GM23338 (cell line): ENCODE results near the gene VPS41. TPM values are rescaled to one million over a fixed set of nuclear protein-coding genes. Genes with fewer than 3 reads are reported as not detected.
A peak's percentile ranks its signal among the peaks of the same experiment; 100 is the strongest.

Experiments used
- ATAC-seq: fragments of 200-7000 bp; cut with Tn5 transposase; 3 replicates; pipeline ENCODE4 v1.9.1; 2020
- DNase-seq: peaks from one replicate; pipeline ENCODE4 v3.0.0-alpha.2; 2015; ENCODE audit warnings: low spot score
- H2AFZ ChIP-seq: fragments of 200-600 bp; sonication (generic); 2 replicates; pipeline ENCODE4 v1.8.0; 2016; ENCODE audit warnings: antibody characterized with exemption, mild to moderate bottlenecking, moderate library complexity
- H3F3A ChIP-seq: fragments of 200-600 bp; sonication (generic); replicated peaks from 2 replicates; pipeline ENCODE4 v1.8.0; 2017; ENCODE audit warnings: antibody characterized with exemption, mixed run types, low read depth
- H3K27ac ChIP-seq: fragments of 200-600 bp; sonication (generic); 2 replicates; pipeline ENCODE4 v1.6.1; 2016; ENCODE audit warnings: low read depth
- H3K27me3 ChIP-seq: fragments of 200-600 bp; sonication (generic); 2 replicates; pipeline ENCODE4 v1.8.0; 2016; ENCODE audit warnings: mild to moderate bottlenecking, mixed run types, moderate library complexity; ENCODE audit not compliant: insufficient read depth
- H3K36me3 ChIP-seq: fragments of 200-600 bp; sonication (generic); 2 replicates; pipeline ENCODE4 v1.8.0; 2016; ENCODE audit warnings: mild to moderate bottlenecking; ENCODE audit not compliant: insufficient read depth
- H3K4me1 ChIP-seq: fragments of 200-600 bp; sonication (generic); 2 replicates; pipeline ENCODE4 v1.8.0; 2016; ENCODE audit warnings: mild to moderate bottlenecking, moderate library complexity; ENCODE audit not compliant: insufficient read depth
- H3K4me2 ChIP-seq: fragments of 200-600 bp; sonication (generic); 2 replicates; pipeline ENCODE4 v1.7.1; 2017; ENCODE audit warnings: mixed run types
- H3K4me3 ChIP-seq: fragments of 200-600 bp; sonication (generic); 2 replicates; pipeline ENCODE4 v1.6.1; 2016; ENCODE audit warnings: mixed run types
- H3K79me2 ChIP-seq: fragments of 200-600 bp; sonication (generic); replicated peaks from 2 replicates; pipeline ENCODE4 v1.8.0; 2017; ENCODE audit warnings: mild to moderate bottlenecking; ENCODE audit not compliant: insufficient read depth
- H3K9me2 ChIP-seq: fragments of 200-600 bp; sonication (generic); 2 replicates; pipeline ENCODE4 v1.8.0; 2017; ENCODE audit not compliant: insufficient read depth
- H4K20me1 ChIP-seq: fragments of 200-600 bp; sonication (generic); replicated peaks from 2 replicates; pipeline ENCODE4 v1.8.0; 2017; ENCODE audit warnings: mild to moderate bottlenecking; ENCODE audit not compliant: insufficient read depth
- H3K27ac Mint-ChIP-seq: 2 replicates; pipeline ENCODE4 v1.8.0; 2020; ENCODE audit warnings: inconsistent platforms, mild to moderate bottlenecking, moderate library complexity, mixed read lengths
- H3K27me3 Mint-ChIP-seq: 3 replicates; pipeline ENCODE4 v1.8.0; 2022; ENCODE audit warnings: low read depth, mild to moderate bottlenecking, moderate library complexity, mixed read lengths, inconsistent platforms; ENCODE audit not compliant: insufficient read depth, poor library complexity
- H3K36me3 Mint-ChIP-seq: 3 replicates; pipeline ENCODE4 v1.8.0; 2021; ENCODE audit warnings: low read depth, mild to moderate bottlenecking, inconsistent platforms, moderate library complexity, mixed read lengths
- H3K4me1 Mint-ChIP-seq: 3 replicates; pipeline ENCODE4 v1.8.0; 2020; ENCODE audit warnings: mild to moderate bottlenecking, inconsistent platforms, mixed read lengths
- H3K4me3 Mint-ChIP-seq: 3 replicates; pipeline ENCODE4 v1.8.0; 2021; ENCODE audit warnings: moderate library complexity, mild to moderate bottlenecking, inconsistent platforms, mixed read lengths
- H3K9me3 Mint-ChIP-seq: 3 replicates; pipeline ENCODE4 v1.8.0; 2020; ENCODE audit warnings: moderate library complexity, mild to moderate bottlenecking, inconsistent platforms, mixed read lengths
- CREB1 ChIP-seq: fragments of 250-450 bp; sonication (Bioruptor Pico); IDR thresholded peaks from 2 replicates; pipeline ENCODE4 v1.5.0; 2020; ENCODE audit warnings: low read depth, mild to moderate bottlenecking, moderate library complexity
- NANOG ChIP-seq: IDR thresholded peaks from 2 replicates; pipeline ENCODE4 v1.6.1; 2016; ENCODE audit warnings: antibody characterized with exemption, borderline replicate concordance
- STAT1 ChIP-seq: IDR thresholded peaks from one replicate; pipeline ENCODE4 v1.6.1; 2016; ENCODE audit warnings: antibody characterized with exemption; ENCODE audit not compliant: unreplicated experiment
- ZNF331 ChIP-seq: fragments of 250-450 bp; sonication (Bioruptor Pico); IDR thresholded peaks from 2 replicates; pipeline ENCODE4 v1.5.0; 2020; ENCODE audit warnings: low read depth, mild to moderate bottlenecking, moderate library complexity
- polyA plus RNA-seq: library from polyadenylated mRNA; unstranded; fragments of >200 nt; fragmentation: Nextera tagmentation; extraction: Ambion mirVana; gene quantifications from 2 replicates; pipeline ENCODE4 v1.2.1, GENCODE V29; 2016
- total RNA-seq: library from RNA; depleted of rRNA; stranded (reverse); fragments of >200 nt; shearing (Covaris generic); gene quantifications from 2 replicates; pipeline ENCODE4 v1.2.3, GENCODE V29; 2014
- TF ChIP-seq, protein P1 (sequence below): fragments of 250-450 bp; sonication (Bioruptor Pico); IDR thresholded peaks from 2 replicates; pipeline ENCODE4 v1.5.0; 2020; ENCODE audit warnings: mild to moderate bottlenecking, moderate library complexity

VPS41 gene
- total and polyA plus RNA-seq, 2 experiments from 2014 or later, result 20.2 to 41.2 TPM

DNA sequence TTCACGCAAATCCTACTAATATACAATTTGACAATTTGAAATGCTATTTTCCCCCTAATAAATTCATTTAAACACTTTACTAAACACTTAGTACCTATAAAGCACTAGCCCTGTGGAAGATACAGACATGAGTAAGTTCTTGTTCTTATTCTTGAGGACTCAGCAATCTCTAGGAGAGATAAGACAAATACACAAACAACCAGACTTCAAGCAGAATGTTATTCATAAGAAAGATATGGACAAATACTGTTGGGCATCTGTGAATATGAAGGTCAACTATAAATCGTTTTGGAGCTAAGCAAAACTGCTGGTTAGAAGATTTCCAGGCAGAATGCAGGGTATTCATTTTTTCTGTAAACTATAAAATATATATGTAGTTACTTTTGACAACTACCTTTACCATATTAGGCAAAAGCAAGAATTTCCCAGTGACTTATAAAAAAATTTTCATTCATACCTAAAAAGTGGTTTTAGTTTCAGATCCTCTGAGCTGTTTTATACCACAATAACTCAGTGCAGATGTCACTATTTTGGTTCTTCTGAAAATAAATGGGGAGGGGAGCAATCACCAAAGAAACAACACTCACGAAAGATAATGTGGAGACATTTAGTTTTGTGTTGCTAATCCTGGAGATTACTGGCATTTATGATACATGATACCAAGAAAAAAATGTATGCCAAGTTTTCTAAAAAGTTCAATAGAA lies 3.8 kb downstream of the VPS41 start (continued):
- TF ChIP-seq, protein P1, sequence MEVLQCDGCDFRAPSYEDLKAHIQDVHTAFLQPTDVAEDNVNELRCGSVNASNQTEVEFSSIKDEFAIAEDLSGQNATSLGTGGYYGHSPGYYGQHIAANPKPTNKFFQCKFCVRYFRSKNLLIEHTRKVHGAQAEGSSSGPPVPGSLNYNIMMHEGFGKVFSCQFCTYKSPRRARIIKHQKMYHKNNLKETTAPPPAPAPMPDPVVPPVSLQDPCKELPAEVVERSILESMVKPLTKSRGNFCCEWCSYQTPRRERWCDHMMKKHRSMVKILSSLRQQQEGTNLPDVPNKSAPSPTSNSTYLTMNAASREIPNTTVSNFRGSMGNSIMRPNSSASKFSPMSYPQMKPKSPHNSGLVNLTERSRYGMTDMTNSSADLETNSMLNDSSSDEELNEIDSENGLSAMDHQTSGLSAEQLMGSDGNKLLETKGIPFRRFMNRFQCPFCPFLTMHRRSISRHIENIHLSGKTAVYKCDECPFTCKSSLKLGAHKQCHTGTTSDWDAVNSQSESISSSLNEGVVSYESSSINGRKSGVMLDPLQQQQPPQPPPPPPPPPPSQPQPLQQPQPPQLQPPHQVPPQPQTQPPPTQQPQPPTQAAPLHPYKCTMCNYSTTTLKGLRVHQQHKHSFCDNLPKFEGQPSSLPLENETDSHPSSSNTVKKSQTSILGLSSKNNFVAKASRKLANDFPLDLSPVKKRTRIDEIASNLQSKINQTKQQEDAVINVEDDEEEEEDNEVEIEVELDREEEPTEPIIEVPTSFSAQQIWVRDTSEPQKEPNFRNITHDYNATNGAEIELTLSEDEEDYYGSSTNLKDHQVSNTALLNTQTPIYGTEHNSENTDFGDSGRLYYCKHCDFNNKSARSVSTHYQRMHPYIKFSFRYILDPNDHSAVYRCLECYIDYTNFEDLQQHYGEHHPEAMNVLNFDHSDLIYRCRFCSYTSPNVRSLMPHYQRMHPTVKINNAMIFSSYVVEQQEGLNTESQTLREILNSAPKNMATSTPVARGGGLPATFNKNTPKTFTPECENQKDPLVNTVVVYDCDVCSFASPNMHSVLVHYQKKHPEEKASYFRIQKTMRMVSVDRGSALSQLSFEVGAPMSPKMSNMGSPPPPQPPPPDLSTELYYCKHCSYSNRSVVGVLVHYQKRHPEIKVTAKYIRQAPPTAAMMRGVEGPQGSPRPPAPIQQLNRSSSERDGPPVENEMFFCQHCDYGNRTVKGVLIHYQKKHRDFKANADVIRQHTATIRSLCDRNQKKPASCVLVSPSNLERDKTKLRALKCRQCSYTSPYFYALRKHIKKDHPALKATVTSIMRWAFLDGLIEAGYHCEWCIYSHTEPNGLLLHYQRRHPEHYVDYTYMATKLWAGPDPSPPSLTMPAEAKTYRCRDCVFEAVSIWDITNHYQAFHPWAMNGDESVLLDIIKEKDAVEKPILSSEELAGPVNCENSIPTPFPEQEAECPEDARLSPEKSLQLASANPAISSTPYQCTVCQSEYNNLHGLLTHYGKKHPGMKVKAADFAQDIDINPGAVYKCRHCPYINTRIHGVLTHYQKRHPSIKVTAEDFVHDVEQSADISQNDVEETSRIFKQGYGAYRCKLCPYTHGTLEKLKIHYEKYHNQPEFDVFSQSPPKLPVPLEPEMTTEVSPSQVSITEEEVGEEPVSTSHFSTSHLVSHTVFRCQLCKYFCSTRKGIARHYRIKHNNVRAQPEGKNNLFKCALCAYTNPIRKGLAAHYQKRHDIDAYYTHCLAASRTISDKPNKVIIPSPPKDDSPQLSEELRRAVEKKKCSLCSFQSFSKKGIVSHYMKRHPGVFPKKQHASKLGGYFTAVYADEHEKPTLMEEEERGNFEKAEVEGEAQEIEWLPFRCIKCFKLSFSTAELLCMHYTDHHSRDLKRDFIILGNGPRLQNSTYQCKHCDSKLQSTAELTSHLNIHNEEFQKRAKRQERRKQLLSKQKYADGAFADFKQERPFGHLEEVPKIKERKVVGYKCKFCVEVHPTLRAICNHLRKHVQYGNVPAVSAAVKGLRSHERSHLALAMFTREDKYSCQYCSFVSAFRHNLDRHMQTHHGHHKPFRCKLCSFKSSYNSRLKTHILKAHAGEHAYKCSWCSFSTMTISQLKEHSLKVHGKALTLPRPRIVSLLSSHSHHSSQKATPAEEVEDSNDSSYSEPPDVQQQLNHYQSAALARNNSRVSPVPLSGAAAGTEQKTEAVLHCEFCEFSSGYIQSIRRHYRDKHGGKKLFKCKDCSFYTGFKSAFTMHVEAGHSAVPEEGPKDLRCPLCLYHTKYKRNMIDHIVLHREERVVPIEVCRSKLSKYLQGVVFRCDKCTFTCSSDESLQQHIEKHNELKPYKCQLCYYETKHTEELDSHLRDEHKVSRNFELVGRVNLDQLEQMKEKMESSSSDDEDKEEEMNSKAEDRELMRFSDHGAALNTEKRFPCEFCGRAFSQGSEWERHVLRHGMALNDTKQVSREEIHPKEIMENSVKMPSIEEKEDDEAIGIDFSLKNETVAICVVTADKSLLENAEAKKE (CRISPR knock-in tag), result no peak
- no peak for TF ChIP-seq NANOG
- no peak for TF ChIP-seq STAT1

DNA sequence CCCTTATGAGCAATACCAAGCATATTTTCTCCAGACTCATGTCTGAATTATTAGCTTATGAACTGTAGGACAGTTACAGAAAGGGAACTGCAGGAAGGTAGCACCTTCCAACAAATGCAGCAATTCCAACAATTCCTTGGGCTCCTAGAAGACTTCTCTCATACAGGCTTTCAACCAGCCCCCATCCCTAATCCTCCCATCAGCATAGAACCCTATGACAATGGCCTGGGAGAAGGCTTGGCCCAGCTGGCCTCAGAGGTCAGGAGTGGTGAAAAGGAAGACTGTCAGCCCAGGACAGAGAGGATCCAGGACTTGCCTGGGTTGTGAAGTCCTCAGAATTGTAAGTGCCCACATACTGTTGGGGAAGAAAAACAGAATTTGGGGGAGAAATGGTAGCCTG lies 5.9 kb downstream of the VPS41 start:
- no peak overlapping the region for H3K27ac Mint-ChIP-seq
- no peaks in the 10 kb centered on the region for H3K9me3 Mint-ChIP-seq
- TF ChIP-seq ZNF331 (CRISPR knock-in tag) (no peak), STAT1 (no peak), CREB1 (CRISPR knock-in tag) (no peak)
- TF ChIP-seq, protein P1 (CRISPR knock-in tag), result peak; percentile 57

More for the DNA sequence above, 5.9 kb downstream of the VPS41 start:
- H3K36me3 Mint-ChIP-seq, result no peaks in the 10 kb centered on the region
- Histone ChIP-seq H3K4me2 (no peak overlapping the region), H3K4me1 (0 out of 2 replicates have a peak, but pooled peaks cover 7% of the 10 kb centered on the region), H3K36me3 (no peaks in the 10 kb centered on the region), H3K79me2 (peaks cover 45% of the 10 kb centered on the region), H3K27ac (no peak overlapping the region), H3F3A (no peaks in the 10 kb centered on the region), H3K4me3 (no peak overlapping the region), H3K9me2 (no peaks in the 10 kb centered on the region), H3K27me3 (no peaks in the 10 kb centered on the region), H4K20me1 (peaks cover 18% of the 10 kb centered on the region; the same call in 1 of the 2 replicates), H2AFZ (no peak overlapping the region)
- peaks cover 2% of the 10 kb centered on the region for H3K27me3 Mint-ChIP-seq
- no peak overlapping the region for H3K4me3 Mint-ChIP-seq
- peaks cover 15% of the 10 kb centered on the region for H3K4me1 Mint-ChIP-seq
- ATAC-seq, result peak; percentile 89
- DNase-seq, result peak; percentile 23
